ENCODE results near the gene PTPRN2.

The PTPRN2 gene

GRCh38 chr7:157827863-157828160 lies 759.8 kb downstream of the PTPRN2 start:
- DNase-seq (ENCODE audit: low read depth): no peak

GRCh38 chr7:157827045-157827862 lies 760.4 kb downstream of the PTPRN2 start:
- no peak for DNase-seq (ENCODE audit: low read depth)

- no peak for DNase-seq (ENCODE audit: low read depth)
Observed at GRCh38 chr7:157826566-157826965, 761.1 kb downstream of the PTPRN2 start.

- no peak for DNase-seq (ENCODE audit: low read depth)
Observed at GRCh38 chr7:157825325-157825724, 762.3 kb downstream of the PTPRN2 start.

GRCh38 chr7:157824819-157825121 lies 762.9 kb downstream of the PTPRN2 start:
- DNase-seq (ENCODE audit: low read depth): no peak

- DNase-seq (ENCODE audit: low read depth): no peak
Observed at GRCh38 chr7:157824011-157824818, 763.4 kb downstream of the PTPRN2 start.

- no peak for DNase-seq (ENCODE audit: low read depth)
Observed at GRCh38 chr7:157822688-157823031, 765.0 kb downstream of the PTPRN2 start.

GRCh38 chr7:157821959-157822687 lies 765.5 kb downstream of the PTPRN2 start:
- no peak for DNase-seq (ENCODE audit: low read depth)

- DNase-seq (ENCODE audit: low read depth): no peak
Observed at GRCh38 chr7:157820796-157821195, 766.8 kb downstream of the PTPRN2 start.

- no peak for DNase-seq (ENCODE audit: low read depth)
Observed at GRCh38 chr7:157819455-157819807, 768.2 kb downstream of the PTPRN2 start.

GRCh38 chr7:157818701-157819454 lies 768.7 kb downstream of the PTPRN2 start:
- no peak for DNase-seq (ENCODE audit: low read depth)

- no peak for DNase-seq (ENCODE audit: low read depth)
Observed at GRCh38 chr7:157817944-157818700, 769.5 kb downstream of the PTPRN2 start.

- no peak for DNase-seq (ENCODE audit: low read depth)
Observed at GRCh38 chr7:157817433-157817832, 770.2 kb downstream of the PTPRN2 start.

GRCh38 chr7:157816526-157817250 lies 770.9 kb downstream of the PTPRN2 start:
- DNase-seq (ENCODE audit: low read depth): no peak

GRCh38 chr7:157816086-157816485 lies 771.5 kb downstream of the PTPRN2 start:
- no peak for DNase-seq (ENCODE audit: low read depth)

GRCh38 chr7:157815706-157816022 lies 772.0 kb downstream of the PTPRN2 start:
- DNase-seq (ENCODE audit: low read depth): no peak

- no peak for DNase-seq (ENCODE audit: low read depth)
Observed at GRCh38 chr7:157814931-157815705, 772.5 kb downstream of the PTPRN2 start.

- DNase-seq (ENCODE audit: low read depth): no peak
Observed at GRCh38 chr7:157813741-157814661, 773.6 kb downstream of the PTPRN2 start.

GRCh38 chr7:157813053-157813452 lies 774.6 kb downstream of the PTPRN2 start:
- DNase-seq (ENCODE audit: low read depth): no peak

Data from HS-5 (cell line).